Right lobe of liver (tissue), 6 donors: ENCODE results near the gene DSG4. TPM values are rescaled to one million over a fixed set of nuclear protein-coding genes. Genes with fewer than 3 reads are reported as not detected.
A peak's percentile ranks its signal among the peaks of the same experiment; 100 is the strongest.

Experiments used
- ATAC-seq, 4 donors: fragments of 200-7000 bp; cut with Tn5 transposase; one replicate each; pipeline ENCODE4 v1.9.1; 2020; ENCODE audit warnings: mild to moderate bottlenecking in 4 of 4, moderate library complexity in 4 of 4
- DNase-seq, 3 donors: peaks; one replicate each; pipeline ENCODE4 v3.0.0-alpha.2; 2020
- H3K27ac ChIP-seq, 3 donors: fragments of 200-600 bp; one replicate each; pipeline ENCODE4 v1.8.0; 2022
- H3K27me3 ChIP-seq, 2 donors: fragments of 200-600 bp; one replicate each; pipeline ENCODE4 v1.8.0; 2022
- H3K36me3 ChIP-seq, 4 donors: fragments of 200-600 bp; sonication (generic) in 1 of 4; one replicate each; pipeline versions ENCODE4 v1.5.1 to v1.8.0; 2017 to 2022; ENCODE audit warnings: control low read depth in 1 of 4
- H3K4me1 ChIP-seq, 4 donors: fragments of 200-600 bp; sonication (generic) in 1 of 4; one replicate each; pipeline versions ENCODE4 v1.5.1 to v1.8.0; 2017 to 2022; ENCODE audit warnings: control low read depth in 1 of 4
- H3K4me3 ChIP-seq, 3 donors: fragments of 200-600 bp; one replicate each; pipeline ENCODE4 v1.8.0; 2022
- H3K9me3 ChIP-seq, 4 donors: fragments of 200-600 bp; sonication (generic) in 1 of 4; one replicate each; pipeline versions ENCODE4 v1.5.1 to v1.8.0; 2017 to 2022; ENCODE audit warnings: control low read depth in 1 of 4
- POLR2A ChIP-seq: fragments of 450-650 bp; IDR thresholded peaks from one replicate; pipeline ENCODE4 v1.6.1; 2017; ENCODE audit warnings: antibody characterized with exemption, mild to moderate bottlenecking
- WGBS: methylation state at CpG from one replicate; pipeline ENCODE4 v1.1.6; 2018; ENCODE audit warnings: low coverage, low lambda C conversion rate; ENCODE audit not compliant: insufficient coverage; ENCODE audit errors: missing lambda C conversion rate; 5-methylcytosine and 5-hydroxymethylcytosine counted together
- intact Hi-C, 2 donors: fragments of 100-400 bp; cut with DNase I; formaldehyde crosslinking; loops; one replicate each; pipeline versions ENCODE4 v1.11.2 to v1.14.1; 2022
- total RNA-seq, 6 experiments: library from RNA; depleted of rRNA in 2 of 6; stranded (reverse); fragments of >200 nt in 2 of 6; fragmentation: NEBNext Ultra II Directional in 3 of 6; extraction: Animal tissue kit (Norgen Biotek cat#: 25700) in 3 of 6; gene quantifications; one replicate each; pipeline versions ENCODE4 v1.1.0 to v1.2.4, GENCODE V29; 2016 to 2023
- TF ChIP-seq, protein P1 (sequence below), 4 donors: fragments of 200-600 bp in 3 of 4; fragments of 450-650 bp in 1 of 4; IDR thresholded peaks; one replicate each; pipeline versions ENCODE4 v1.5.1 to v1.8.0; 2016 to 2022; ENCODE audit warnings: antibody characterized with exemption in 4 of 4, mild to moderate bottlenecking in 2 of 4
- donor health status: DM: no; HTN: yes; CAD: no.
- donor health status: DM: no; HTN: no; CAD: no.
- donor health status: DM: no; HTN: no; CAD: no.
- donor health status: DM: no; HTN: yes; CAD: no.
- donor health status: DM: no; HTN: yes; CAD: no.

The DSG4 gene
- total RNA-seq, 6 experiments from 2014 or later = not detected

DNA sequence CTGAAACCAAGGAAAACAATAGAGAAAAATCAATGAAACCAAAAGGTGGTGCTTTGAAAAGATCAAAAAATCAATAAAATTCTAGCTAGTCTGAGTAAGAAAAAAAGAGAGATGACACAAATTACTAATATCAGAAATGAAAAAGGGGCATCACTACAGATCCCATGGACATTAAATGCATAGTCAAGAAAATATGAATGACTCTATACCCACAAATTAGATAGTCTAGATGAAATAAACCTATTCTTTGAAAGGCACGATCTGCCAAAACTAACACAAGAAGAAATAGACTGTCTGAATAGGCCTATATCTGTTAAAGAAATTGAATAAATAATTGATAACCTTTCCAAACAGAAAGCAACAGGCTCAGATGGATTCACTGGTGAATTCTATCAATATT is 55.7 kb downstream of the DSG4 start:
- TF ChIP-seq, protein P1, sequence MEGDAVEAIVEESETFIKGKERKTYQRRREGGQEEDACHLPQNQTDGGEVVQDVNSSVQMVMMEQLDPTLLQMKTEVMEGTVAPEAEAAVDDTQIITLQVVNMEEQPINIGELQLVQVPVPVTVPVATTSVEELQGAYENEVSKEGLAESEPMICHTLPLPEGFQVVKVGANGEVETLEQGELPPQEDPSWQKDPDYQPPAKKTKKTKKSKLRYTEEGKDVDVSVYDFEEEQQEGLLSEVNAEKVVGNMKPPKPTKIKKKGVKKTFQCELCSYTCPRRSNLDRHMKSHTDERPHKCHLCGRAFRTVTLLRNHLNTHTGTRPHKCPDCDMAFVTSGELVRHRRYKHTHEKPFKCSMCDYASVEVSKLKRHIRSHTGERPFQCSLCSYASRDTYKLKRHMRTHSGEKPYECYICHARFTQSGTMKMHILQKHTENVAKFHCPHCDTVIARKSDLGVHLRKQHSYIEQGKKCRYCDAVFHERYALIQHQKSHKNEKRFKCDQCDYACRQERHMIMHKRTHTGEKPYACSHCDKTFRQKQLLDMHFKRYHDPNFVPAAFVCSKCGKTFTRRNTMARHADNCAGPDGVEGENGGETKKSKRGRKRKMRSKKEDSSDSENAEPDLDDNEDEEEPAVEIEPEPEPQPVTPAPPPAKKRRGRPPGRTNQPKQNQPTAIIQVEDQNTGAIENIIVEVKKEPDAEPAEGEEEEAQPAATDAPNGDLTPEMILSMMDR (IDR thresholded peaks at IDR 0.05) = no peak
- no peak for TF ChIP-seq POLR2A
- no peaks in the 10 kb centered on the region for H3K27me3 ChIP-seq
- H3K4me3 ChIP-seq = no peak overlapping the region
- no peaks in the 10 kb centered on the region for H3K9me3 ChIP-seq
- no peaks in the 10 kb centered on the region for H3K36me3 ChIP-seq
- ATAC-seq (no peak), DNase-seq (no peak)
- H3K4me1 ChIP-seq = no peaks in the 10 kb centered on the region
- WGBS = 71% methylated on average over 1 of the region's 1 CpG
- intact Hi-C loops = no loop called here
- H3K27ac ChIP-seq = no peak overlapping the region

DNA sequence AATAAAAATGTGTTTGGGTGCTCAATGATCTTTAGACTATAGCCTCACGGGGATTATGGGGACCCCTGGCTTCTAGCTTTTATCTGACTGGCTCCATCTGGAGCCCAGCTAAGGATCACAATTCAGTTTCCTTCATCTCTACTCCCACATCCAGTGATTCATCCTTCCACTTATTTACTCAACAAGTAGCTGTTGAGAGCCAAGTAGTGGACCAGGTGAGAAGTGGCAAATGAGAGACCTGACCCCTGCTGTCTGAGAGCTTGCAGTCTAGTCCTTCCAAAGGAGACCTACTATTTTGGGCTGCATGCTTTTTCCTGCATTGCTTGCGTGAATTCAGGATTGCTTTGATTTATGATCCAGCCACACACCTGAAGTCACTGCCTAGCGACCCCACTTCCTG is 60.2 kb downstream of the DSG4 start:
- Histone ChIP-seq H3K36me3 (no peaks in the 10 kb centered on the region), H3K27me3 (no peaks in the 10 kb centered on the region), H3K9me3 (no peaks in the 10 kb centered on the region), H3K4me3 (no peak overlapping the region), H3K27ac (no peak overlapping the region), H3K4me1 (no peaks in the 10 kb centered on the region)
- TF ChIP-seq, protein P1 (IDR thresholded peaks at IDR 0.05) = peak in 1 of 4 donors; percentile 13
- TF ChIP-seq POLR2A = no peak
- DNase-seq (no peak), ATAC-seq (peak; percentile 33 to 61 (median 50))
- 57% methylated on average over 2 of the region's 3 CpGs for WGBS
- intact Hi-C loops = no loop called here

DNA sequence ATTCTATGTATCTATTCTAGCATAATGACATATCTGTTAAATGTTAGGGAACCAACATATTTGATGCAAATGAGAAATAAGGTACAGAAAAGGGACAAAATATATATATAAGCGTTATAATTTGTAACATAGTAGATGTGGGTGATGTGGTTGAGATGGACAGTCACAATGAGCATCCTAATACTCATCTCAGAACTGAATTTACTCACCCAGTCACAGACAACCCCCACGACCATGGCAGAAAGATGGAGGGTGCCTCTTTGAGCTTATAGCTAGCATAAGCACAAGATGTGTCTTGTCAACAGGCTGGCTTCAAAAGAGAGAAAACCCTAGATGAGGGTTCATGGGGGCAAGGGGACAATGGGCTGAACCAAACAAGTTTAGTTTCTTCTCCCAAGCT is 61.8 kb downstream of the DSG4 start:
- H3K36me3 ChIP-seq = no peaks in the 10 kb centered on the region
- no peaks in the 10 kb centered on the region for H3K9me3 ChIP-seq
- WGBS = 22% methylated on average over 2 of the region's 2 CpGs
- no peak overlapping the region for H3K4me3 ChIP-seq
- intact Hi-C loops = no loop called here
- no peaks in the 10 kb centered on the region for H3K27me3 ChIP-seq
- ATAC-seq (no peak), DNase-seq (no peak)
- no peaks in the 10 kb centered on the region for H3K4me1 ChIP-seq
- no peak overlapping the region for H3K27ac ChIP-seq
- TF ChIP-seq, protein P1 (IDR thresholded peaks at IDR 0.05) = no peak
- TF ChIP-seq POLR2A = no peak

DNA sequence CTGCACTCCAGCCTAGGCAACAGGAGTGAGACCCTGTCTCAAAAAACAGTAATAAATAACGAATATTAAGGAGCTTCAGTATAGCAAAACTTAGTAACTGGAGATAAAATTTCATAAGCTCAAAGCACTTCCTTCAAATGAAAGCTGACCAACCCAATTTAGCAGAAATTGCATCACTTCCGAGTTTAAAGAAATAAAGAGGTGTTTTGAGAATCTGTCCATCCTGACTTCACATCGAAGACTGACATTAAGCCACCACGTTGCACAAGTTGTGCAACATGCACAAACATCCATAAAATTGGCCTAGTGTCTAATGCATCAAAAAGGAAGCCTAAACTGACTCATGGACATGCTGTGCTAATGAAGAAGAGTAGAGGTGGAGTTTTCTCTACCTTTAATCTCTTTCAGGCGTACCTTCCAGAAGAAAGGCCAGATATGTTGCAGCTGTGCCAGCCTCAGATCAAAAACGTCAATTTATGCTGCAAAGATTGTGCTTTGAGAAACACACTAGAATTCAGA is 63.3 kb downstream of the DSG4 start:
- intact Hi-C loops = no loop called here
- DNase-seq = no peak
- Histone ChIP-seq H3K27me3 (no peaks in the 10 kb centered on the region), H3K27ac (no peak overlapping the region), H3K36me3 (no peaks in the 10 kb centered on the region), H3K9me3 (no peaks in the 10 kb centered on the region), H3K4me3 (no peak overlapping the region), H3K4me1 (no peaks in the 10 kb centered on the region)
- no peak for ATAC-seq
- TF ChIP-seq, protein P1 (IDR thresholded peaks at IDR 0.05) = no peak
- no peak for TF ChIP-seq POLR2A
- 66% methylated on average over 6 of the region's 6 CpGs for WGBS

DNA sequence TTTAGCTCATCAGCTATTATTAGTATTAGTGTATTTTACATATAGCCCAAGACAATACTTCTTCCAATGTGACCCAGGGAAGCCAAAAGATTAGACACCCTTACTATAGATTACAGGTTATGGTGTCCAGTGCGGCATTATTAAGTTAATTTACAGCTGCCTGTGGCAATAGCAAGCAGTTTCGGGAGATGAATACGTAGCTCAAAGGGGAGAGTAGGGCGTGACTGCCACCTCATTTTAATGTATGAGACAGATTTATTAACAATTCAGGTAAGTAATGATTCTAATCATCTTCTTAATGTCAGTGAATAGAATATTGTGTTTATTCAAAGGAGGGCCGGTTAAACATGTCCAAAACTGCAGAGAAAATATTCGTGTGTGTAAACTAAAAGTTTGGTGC is 64.2 kb downstream of the DSG4 start:
- ATAC-seq (no peak), DNase-seq (no peak)
- Histone ChIP-seq H3K36me3 (no peaks in the 10 kb centered on the region), H3K27me3 (no peaks in the 10 kb centered on the region), H3K27ac (no peak overlapping the region), H3K4me1 (no peaks in the 10 kb centered on the region), H3K4me3 (no peak overlapping the region), H3K9me3 (no peaks in the 10 kb centered on the region)
- intact Hi-C loops = no loop called here
- TF ChIP-seq POLR2A = no peak
- TF ChIP-seq, protein P1 (IDR thresholded peaks at IDR 0.05) = no peak
- 85% methylated on average over 6 of the region's 6 CpGs for WGBS
